BJ (cell line): Measurements from ENCODE around the gene STXBP1. TPM values are rescaled to one million over a fixed set of nuclear protein-coding genes. Genes with fewer than 3 reads are reported as not detected.

Source experiments
- CTCF ChIA-PET: fragments of 350-600 bp; formaldehyde crosslinking; extraction: SDS; loops from one replicate; lab custom pipeline; 2021; ENCODE audit warnings: antibody characterized with exemption, inconsistent platforms; lab: Yijun Ruan, JAX
- POLR2A ChIA-PET: fragments of 300-600 bp; sonication (Branson Sonifier 250); formaldehyde crosslinking; extraction: SDS; loops from one replicate; lab custom pipeline; 2021; ENCODE audit warnings: antibody characterized with exemption; lab: Charles Lee
- DNase-seq: peaks from one replicate; pipeline ENCODE4 v3.0.0-alpha.2; 2011; ENCODE audit warnings: low read depth
- H3K27me3 ChIP-seq: 2 replicates; pipeline ENCODE4 v1.6.0; 2011; ENCODE audit warnings: low read length; ENCODE audit not compliant: control insufficient read depth, insufficient read depth
- H3K36me3 ChIP-seq: 2 replicates; pipeline ENCODE4 v1.5.1; 2011; ENCODE audit warnings: low read length; ENCODE audit not compliant: control insufficient read depth, insufficient read depth
- H3K4me3 ChIP-seq: 2 replicates; pipeline ENCODE4 v1.5.1; 2011; ENCODE audit warnings: low read depth, mild to moderate bottlenecking, control low read depth, low read length
- CTCF ChIP-seq: IDR thresholded peaks from 2 replicates; pipeline ENCODE4 v1.5.1; 2011; ENCODE audit warnings: low read depth, mild to moderate bottlenecking, control low read depth, inconsistent platforms, low read length, moderate library complexity; ENCODE audit not compliant: insufficient read depth
- polyA plus RNA-seq: library from polyadenylated mRNA; depleted of rRNA; stranded (reverse); fragments of >200 nt; gene quantifications from 2 replicates; pipeline ENCODE4 v1.2.3, GENCODE V29; 2011

Gene STXBP1
- polyA plus RNA-seq, 1 experiment = 18.1 TPM

- TF ChIP-seq CTCF = 0 out of 2 replicates have a peak, but pooled peaks have one; percentile 9
- Histone ChIP-seq H3K4me3 (peak overlapping the region; percentile 27), H3K27me3 (no peaks in the 10 kb centered on the region), H3K36me3 (no peaks in the 10 kb centered on the region)
- POLR2A ChIA-PET = no interaction called here
- DNase-seq = peak; percentile 91
- CTCF ChIA-PET = no interaction called here
Observed at GRCh38 chr9:127698985-127699670, 87.1 kb downstream of the STXBP1 start.

- Histone ChIP-seq H3K36me3 (no peaks in the 10 kb centered on the region), H3K27me3 (no peaks in the 10 kb centered on the region), H3K4me3 (no peak overlapping the region)
- CTCF ChIA-PET = interaction anchor here (1.3 kb wide), 1 partner anchor 9 kb away, joined by 4 read pairs; no protein-coding TSS in a partner anchor
- TF ChIP-seq CTCF = no peak
- POLR2A ChIA-PET = no interaction called here
- no peak for DNase-seq
Observed at GRCh38 chr9:127700140-127700539, 88.1 kb downstream of the STXBP1 start.

GRCh38 chr9:127700594-127701255 lies 88.6 kb downstream of the STXBP1 start:
- Histone ChIP-seq H3K4me3 (no peak overlapping the region), H3K27me3 (no peaks in the 10 kb centered on the region), H3K36me3 (no peaks in the 10 kb centered on the region)
- CTCF ChIA-PET = interaction anchor here (1.3 kb wide), 1 partner anchor 9 kb away, joined by 4 read pairs; no protein-coding TSS in a partner anchor
- TF ChIP-seq CTCF = no peak
- POLR2A ChIA-PET = no interaction called here
- no peak for DNase-seq

GRCh38 chr9:127703289-127703946 lies 91.3 kb downstream of the STXBP1 start:
- ChIA-PET POLR2A (no interaction called here), CTCF (interaction anchor here (1.4 to 1.6 kb wide), 2 partner anchors 12 to 35 kb away, joined by 3 to 5 read pairs; no protein-coding TSS in a partner anchor)
- TF ChIP-seq CTCF = no peak
- Histone ChIP-seq H3K27me3 (no peaks in the 10 kb centered on the region), H3K4me3 (no peak overlapping the region), H3K36me3 (no peaks in the 10 kb centered on the region)
- no peak for DNase-seq
